Measurements from ENCODE around the gene ARHGAP9.

ARHGAP9 gene

DNA sequence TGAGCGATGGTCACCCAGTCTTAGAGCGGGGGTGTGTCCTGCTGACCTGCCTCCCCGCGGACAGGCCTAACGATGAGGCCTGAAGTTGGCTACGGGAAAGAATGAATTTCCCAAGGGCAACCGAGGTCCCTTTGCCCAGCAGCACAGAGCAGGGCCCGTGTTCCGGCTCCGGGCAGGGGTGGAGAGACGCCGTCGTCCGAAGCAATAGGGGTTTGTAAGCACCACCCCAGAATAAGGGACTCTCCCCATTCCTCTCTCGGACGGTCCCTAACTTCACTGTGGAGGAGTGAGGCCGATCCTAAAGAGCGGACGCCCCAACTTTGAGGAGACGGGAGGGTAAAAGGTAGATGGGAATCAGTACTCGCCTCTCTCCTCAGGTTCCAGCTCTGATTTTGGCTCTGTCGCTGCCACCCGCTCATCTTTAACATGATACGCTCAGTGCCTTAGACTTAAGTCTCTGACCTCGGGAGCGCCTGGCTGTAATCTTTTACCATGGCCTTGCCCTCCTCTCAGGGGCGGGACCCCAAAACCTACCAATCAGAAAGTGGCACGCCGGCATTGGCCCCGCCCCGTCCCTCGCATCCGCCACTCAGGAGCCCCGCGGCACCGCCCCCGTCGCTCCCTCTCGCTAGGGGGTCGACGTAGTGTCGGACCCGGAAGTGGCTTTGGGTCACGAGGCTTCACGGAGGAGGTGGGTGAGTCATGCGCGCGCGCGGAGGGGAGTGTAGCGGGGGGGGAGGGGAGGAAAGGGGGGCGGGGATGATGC lies 40.6 kb upstream of the ARHGAP9 start, which contains the start of gene DDIT3 (continued):
- peak; percentile 71; the same call in 1 of the 2 replicates for TF ChIP-seq ZNF561 (tag by site-specific recombination; IDR thresholded peaks at IDR 0.05; ENCODE audit: borderline replicate concordance)
- TF ChIP-seq ZXDB (tag by site-specific recombination; IDR thresholded peaks at IDR 0.05): peak; percentile 47; the same call in 1 of the 2 replicates
- TF ChIP-seq ZFP37 (tag by site-specific recombination; IDR thresholded peaks at IDR 0.05): peak; percentile 69; the same call in 1 of the 2 replicates
- TF ChIP-seq, protein P1, sequence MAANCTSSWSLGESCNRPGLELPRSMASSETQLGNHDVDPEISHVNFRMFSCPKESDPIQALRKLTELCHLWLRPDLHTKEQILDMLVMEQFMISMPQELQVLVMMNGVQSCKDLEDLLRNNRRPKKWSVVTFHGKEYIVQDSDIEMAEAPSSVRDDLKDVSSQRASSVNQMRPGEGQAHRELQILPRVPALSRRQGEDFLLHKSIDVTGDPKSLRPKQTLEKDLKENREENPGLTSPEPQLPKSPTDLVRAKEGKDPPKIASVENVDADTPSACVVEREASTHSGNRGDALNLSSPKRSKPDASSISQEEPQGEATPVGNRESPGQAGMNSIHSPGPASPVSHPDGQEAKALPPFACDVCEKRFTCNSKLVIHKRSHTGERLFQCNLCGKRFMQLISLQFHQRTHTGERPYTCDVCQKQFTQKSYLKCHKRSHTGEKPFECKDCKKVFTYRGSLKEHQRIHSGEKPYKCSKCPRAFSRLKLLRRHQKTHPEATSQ (tag by site-specific recombination; IDR thresholded peaks at IDR 0.05): no peak
- peak; percentile 20; the same call in 1 of the 2 replicates for TF ChIP-seq ZNF596 (tag by site-specific recombination; IDR thresholded peaks at IDR 0.05)
- no peak for TF ChIP-seq ZNF830 (tag by site-specific recombination; IDR thresholded peaks at IDR 0.05; ENCODE audit: low read depth)
- TF ChIP-seq ZNF324 (tag by site-specific recombination; IDR thresholded peaks at IDR 0.05): peak; percentile 76
- TF ChIP-seq ZNF221 (tag by site-specific recombination; IDR thresholded peaks at IDR 0.05; ENCODE audit: borderline replicate concordance): no peak
- TF ChIP-seq, protein P2, sequence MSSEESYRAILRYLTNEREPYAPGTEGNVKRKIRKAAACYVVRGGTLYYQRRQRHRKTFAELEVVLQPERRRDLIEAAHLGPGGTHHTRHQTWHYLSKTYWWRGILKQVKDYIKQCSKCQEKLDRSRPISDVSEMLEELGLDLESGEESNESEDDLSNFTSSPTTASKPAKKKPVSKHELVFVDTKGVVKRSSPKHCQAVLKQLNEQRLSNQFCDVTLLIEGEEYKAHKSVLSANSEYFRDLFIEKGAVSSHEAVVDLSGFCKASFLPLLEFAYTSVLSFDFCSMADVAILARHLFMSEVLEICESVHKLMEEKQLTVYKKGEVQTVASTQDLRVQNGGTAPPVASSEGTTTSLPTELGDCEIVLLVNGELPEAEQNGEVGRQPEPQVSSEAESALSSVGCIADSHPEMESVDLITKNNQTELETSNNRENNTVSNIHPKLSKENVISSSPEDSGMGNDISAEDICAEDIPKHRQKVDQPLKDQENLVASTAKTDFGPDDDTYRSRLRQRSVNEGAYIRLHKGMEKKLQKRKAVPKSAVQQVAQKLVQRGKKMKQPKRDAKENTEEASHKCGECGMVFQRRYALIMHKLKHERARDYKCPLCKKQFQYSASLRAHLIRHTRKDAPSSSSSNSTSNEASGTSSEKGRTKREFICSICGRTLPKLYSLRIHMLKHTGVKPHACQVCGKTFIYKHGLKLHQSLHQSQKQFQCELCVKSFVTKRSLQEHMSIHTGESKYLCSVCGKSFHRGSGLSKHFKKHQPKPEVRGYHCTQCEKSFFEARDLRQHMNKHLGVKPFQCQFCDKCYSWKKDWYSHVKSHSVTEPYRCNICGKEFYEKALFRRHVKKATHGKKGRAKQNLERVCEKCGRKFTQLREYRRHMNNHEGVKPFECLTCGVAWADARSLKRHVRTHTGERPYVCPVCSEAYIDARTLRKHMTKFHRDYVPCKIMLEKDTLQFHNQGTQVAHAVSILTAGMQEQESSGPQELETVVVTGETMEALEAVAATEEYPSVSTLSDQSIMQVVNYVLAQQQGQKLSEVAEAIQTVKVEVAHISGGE (tag by site-specific recombination; conservative IDR thresholded peaks at IDR 0.05; ENCODE audit: low read depth): 0 out of 2 replicates have a peak, but pooled peaks have one; percentile 11
- TF ChIP-seq, protein P3, sequence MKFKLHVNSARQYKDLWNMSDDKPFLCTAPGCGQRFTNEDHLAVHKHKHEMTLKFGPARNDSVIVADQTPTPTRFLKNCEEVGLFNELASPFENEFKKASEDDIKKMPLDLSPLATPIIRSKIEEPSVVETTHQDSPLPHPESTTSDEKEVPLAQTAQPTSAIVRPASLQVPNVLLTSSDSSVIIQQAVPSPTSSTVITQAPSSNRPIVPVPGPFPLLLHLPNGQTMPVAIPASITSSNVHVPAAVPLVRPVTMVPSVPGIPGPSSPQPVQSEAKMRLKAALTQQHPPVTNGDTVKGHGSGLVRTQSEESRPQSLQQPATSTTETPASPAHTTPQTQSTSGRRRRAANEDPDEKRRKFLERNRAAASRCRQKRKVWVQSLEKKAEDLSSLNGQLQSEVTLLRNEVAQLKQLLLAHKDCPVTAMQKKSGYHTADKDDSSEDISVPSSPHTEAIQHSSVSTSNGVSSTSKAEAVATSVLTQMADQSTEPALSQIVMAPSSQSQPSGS (tag by site-specific recombination; IDR thresholded peaks at IDR 0.05; ENCODE audit: low read depth): 0 out of 2 replicates have a peak, but pooled peaks have one; percentile 27
- no peak; the same call in 1 of the 2 replicates for TF ChIP-seq ZNF394 (tag by site-specific recombination; IDR thresholded peaks at IDR 0.05; ENCODE audit: borderline replicate concordance)
- TF ChIP-seq, protein P4, sequence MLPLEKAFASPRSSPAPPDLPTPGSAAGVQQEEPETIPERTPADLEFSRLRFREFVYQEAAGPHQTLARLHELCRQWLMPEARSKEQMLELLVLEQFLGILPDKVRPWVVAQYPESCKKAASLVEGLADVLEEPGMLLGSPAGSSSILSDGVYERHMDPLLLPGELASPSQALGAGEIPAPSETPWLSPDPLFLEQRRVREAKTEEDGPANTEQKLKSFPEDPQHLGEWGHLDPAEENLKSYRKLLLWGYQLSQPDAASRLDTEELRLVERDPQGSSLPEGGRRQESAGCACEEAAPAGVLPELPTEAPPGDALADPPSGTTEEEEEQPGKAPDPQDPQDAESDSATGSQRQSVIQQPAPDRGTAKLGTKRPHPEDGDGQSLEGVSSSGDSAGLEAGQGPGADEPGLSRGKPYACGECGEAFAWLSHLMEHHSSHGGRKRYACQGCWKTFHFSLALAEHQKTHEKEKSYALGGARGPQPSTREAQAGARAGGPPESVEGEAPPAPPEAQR (tag by site-specific recombination; IDR thresholded peaks at IDR 0.05): 0 out of 2 replicates have a peak, but pooled peaks have one; percentile 33
- 0 out of 2 replicates have a peak, but pooled peaks have one; percentile 9 for TF ChIP-seq ZNF248 (tag by site-specific recombination; IDR thresholded peaks at IDR 0.05)
- TF ChIP-seq ZNF140 (tag by site-specific recombination; IDR thresholded peaks at IDR 0.05): no peak
- no peak for TF ChIP-seq ZNF621 (tag by site-specific recombination; IDR thresholded peaks at IDR 0.05)
- peak; percentile 98 for TF ChIP-seq GLIS1 (tag by site-specific recombination; IDR thresholded peaks at IDR 0.05)
- TF ChIP-seq KLF8 (tag by site-specific recombination; IDR thresholded peaks at IDR 0.05): peak; percentile 60
- TF ChIP-seq ZNF473 (tag by site-specific recombination; IDR thresholded peaks at IDR 0.05): no peak
- peak; percentile 100 for TF ChIP-seq ZBTB48 (tag by site-specific recombination; IDR thresholded peaks at IDR 0.05)
- TF ChIP-seq, protein P5, sequence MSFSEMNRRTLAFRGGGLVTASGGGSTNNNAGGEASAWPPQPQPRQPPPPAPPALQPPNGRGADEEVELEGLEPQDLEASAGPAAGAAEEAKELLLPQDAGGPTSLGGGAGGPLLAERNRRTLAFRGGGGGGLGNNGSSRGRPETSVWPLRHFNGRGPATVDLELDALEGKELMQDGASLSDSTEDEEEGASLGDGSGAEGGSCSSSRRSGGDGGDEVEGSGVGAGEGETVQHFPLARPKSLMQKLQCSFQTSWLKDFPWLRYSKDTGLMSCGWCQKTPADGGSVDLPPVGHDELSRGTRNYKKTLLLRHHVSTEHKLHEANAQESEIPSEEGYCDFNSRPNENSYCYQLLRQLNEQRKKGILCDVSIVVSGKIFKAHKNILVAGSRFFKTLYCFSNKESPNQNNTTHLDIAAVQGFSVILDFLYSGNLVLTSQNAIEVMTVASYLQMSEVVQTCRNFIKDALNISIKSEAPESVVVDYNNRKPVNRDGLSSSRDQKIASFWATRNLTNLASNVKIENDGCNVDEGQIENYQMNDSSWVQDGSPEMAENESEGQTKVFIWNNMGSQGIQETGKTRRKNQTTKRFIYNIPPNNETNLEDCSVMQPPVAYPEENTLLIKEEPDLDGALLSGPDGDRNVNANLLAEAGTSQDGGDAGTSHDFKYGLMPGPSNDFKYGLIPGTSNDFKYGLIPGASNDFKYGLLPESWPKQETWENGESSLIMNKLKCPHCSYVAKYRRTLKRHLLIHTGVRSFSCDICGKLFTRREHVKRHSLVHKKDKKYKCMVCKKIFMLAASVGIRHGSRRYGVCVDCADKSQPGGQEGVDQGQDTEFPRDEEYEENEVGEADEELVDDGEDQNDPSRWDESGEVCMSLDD (tag by site-specific recombination; IDR thresholded peaks at IDR 0.05): peak; percentile 54
- TF ChIP-seq, protein P6, sequence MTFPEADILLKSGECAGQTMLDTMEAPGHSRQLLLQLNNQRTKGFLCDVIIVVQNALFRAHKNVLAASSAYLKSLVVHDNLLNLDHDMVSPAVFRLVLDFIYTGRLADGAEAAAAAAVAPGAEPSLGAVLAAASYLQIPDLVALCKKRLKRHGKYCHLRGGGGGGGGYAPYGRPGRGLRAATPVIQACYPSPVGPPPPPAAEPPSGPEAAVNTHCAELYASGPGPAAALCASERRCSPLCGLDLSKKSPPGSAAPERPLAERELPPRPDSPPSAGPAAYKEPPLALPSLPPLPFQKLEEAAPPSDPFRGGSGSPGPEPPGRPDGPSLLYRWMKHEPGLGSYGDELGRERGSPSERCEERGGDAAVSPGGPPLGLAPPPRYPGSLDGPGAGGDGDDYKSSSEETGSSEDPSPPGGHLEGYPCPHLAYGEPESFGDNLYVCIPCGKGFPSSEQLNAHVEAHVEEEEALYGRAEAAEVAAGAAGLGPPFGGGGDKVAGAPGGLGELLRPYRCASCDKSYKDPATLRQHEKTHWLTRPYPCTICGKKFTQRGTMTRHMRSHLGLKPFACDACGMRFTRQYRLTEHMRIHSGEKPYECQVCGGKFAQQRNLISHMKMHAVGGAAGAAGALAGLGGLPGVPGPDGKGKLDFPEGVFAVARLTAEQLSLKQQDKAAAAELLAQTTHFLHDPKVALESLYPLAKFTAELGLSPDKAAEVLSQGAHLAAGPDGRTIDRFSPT (tag by site-specific recombination; IDR thresholded peaks at IDR 0.05): 0 out of 2 replicates have a peak, but pooled peaks have one; percentile 13
- TF ChIP-seq ZFP69B (tag by site-specific recombination; IDR thresholded peaks at IDR 0.05): peak; percentile 26; the same call in 1 of the 2 replicates
- TF ChIP-seq ZNF624 (tag by site-specific recombination; IDR thresholded peaks at IDR 0.05): peak; percentile 65; the same call in 1 of the 2 replicates
- no peak for TF ChIP-seq ZNF175 (tag by site-specific recombination; IDR thresholded peaks at IDR 0.05)
- TF ChIP-seq ZFHX2 (tag by site-specific recombination; conservative IDR thresholded peaks at IDR 0.05): peak; percentile 57; the same call in 1 of the 2 replicates

Measured in HEK293 (cell line).